ENCODE data around the gene ZNF182.
"Not testable (repeated sequence)": the region's sequence is repeated elsewhere in the genome, so short reads cannot be mapped to it uniquely, and the experiment has no call there.

Gene ZNF182

GRCh38 chrX:48003758-48004457 is at the start of gene ZNF182:
ZNF182 (minus strand) TSS chrX:48003989; CDS start chrX:48002609, 1,380 bp downstream.
- DNase-seq: peak; percentile 54 to 87 (median 76)

GRCh38 chrX:48046846-48047245 is 43.1 kb upstream of the ZNF182 start:
- DNase-seq: no peak

DNA sequence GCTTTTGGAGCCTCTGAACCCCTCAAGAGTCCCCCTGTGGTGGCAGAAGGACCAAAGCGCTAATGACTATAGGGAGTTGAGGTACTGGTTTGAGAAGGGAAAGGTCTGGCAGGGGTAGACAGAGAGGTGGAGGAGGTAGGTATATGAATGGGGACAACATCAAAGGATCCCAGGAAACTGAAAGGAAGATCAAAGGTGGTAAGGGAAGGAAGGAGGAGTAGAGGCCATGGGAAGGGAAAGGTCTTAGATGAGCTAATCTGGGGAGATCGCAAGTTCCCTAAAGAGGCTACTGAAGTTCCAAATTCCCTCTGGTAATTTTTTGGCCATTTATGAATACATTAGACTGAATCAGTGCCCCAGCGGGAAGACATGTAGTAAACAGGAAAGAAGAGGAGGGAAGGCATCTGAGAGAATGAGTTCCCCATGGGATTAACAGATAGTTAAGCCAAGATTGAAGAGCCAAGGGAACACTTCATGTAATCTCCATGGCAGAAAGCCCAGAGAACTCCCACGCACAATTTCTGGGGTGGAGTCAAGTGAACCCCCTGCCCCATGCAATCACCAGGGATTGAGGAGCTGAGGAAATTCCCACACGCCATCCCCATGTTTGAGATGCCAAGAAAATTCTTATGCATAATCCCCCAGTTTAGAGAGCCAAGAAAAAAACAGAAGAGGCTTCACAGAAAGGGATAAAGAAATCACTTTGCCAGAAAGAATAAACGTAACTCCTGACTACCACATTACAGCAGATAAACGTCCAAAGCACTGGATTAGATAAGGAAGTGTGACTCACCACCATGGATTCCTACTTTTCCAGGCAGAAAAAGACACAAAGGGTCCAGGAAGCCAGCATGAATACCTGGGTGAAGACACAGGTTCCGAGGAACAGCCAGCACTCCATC is 41.9 kb upstream of the ZNF182 start:
- no peak for DNase-seq

DNA sequence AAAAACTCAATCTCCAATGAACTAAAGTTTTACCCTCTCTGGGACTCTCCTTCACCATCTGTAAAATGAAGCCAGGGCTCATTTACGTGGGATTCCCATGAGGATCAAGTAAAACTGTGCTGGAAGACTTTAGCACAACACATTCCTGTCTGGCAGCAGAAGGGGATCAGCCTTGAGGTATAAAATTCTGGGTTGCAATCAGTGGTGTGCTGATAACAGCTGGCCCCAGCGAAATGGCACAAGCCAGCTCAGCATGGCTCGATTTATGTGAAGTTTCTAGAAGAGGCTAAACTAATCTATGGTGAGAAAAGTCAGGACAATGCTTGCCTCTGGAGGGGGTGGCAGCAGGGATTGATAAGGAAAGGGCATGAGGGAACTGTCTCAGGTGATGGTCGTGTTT is 39.3 kb upstream of the ZNF182 start:
- no peak for DNase-seq

GRCh38 chrX:48035891-48036290 is 32.1 kb upstream of the ZNF182 start:
- DNase-seq: no peak

GRCh38 chrX:48030641-48031173 is 26.9 kb upstream of the ZNF182 start:
- not testable (repeated sequence) for DNase-seq

- no peak for DNase-seq
These were observed 26.4 kb upstream of the ZNF182 start for GRCh38 chrX:48030237-48030636.

DNA sequence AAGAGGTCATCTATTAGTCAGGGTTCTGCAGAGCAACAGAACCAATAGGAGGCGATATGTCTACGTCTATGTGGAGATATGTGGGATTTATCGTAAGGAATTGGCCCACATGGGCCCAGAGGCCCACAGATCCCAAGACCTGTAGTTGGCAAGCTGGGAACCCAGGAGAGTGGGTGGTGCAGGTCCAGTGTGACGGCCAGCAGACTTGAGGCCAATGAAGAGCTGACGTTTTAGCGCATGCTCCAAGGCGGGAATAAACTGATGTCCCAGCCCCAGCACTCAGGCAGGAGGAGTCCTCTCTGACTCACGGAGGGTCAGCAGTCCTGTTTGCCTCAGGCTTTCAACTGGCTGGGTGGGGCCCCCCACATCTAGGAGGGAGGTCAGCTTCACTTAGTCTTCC is 24.3 kb upstream of the ZNF182 start:
- DNase-seq: no peak

GRCh38 chrX:48027545-48027944 is 23.8 kb upstream of the ZNF182 start:
- DNase-seq: not testable (repeated sequence)

GRCh38 chrX:48025561-48025960 is 21.8 kb upstream of the ZNF182 start:
- DNase-seq: no peak

- DNase-seq: no peak
These were observed 18.9 kb upstream of the ZNF182 start for GRCh38 chrX:48022738-48023137.

DNA sequence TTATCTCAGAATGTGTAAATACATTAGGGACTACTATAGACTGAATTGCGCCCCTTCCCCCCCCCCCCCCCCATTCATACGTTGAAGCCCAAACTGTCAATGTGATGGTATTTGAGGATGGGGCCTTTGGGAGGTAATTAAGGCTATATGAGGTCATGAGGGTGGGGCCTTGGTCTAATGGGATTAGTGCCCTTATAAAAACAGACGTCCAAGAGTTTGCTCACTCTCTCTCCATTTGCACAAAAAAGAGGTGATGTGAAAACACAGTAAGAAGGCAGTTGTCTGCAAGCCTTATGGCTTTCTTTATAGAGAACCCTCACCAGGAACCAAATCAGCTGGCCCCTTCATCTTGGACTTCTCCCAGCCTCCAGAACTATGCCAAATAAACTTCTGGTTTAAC is 18.3 kb upstream of the ZNF182 start:
- no peak for DNase-seq

DNA sequence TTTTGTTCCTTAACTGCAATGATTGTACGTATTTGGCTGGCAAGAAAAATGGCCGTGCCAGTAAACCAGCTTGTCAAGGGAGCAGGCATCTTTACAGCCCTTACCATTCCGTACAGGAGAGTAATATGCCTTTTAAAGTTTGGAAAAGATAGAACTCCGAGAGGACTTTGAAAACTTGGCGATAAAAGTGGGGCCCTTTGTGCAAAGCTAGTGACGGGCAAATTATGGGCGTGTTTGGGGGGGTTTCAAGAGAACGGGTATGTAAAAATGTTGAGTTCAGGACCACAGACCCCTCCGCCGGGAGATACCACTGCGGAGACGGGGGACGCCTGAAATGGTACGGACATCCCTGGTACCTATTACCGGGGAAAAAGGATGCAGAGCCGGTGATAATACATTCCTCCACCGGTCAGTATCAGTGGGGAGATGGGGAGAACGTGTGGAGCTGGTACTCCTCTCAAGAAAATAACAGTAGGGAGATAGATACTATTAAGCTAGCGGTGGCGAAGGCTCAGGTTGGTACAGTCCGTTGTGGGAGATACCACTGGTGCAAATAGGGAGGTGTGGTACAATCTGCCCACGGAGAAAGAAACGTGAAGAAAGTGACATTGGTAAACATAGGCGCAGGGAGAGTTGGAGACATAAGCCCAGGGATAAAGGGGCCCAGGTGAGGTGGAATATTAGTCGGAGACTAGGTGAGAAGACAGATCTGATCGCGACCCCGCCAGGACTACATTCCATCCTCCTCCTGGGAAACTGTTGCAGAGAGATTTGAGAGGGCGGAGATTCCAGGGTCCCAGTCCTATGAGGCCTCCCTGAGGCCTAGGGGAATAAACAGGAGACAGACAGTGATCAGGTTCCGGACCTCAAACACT is 17.5 kb upstream of the ZNF182 start:
- DNase-seq: peak; percentile 30 to 68 (median 51)

- not testable (repeated sequence) for DNase-seq
These were observed 16.7 kb upstream of the ZNF182 start for GRCh38 chrX:48020472-48020871.

DNA sequence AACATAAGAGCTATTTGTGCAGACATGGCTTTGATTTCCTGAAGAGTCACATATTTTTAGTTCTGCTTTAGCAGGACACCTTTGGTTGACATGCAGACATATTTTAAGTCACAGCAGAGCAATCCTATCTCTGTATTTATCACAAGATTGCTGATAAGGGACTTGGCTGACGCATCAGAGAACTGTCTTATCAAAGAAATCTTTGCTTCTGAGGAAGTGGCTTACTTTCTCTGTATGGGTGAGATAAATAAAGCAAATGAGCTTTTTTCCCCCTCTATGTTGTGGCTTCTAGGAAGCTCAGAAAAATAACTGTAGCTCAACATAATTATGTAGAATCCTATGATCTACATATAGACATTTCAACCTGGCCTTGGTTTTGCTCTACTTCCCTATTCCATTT is 16.1 kb upstream of the ZNF182 start:
- not testable (repeated sequence) for DNase-seq

DNA sequence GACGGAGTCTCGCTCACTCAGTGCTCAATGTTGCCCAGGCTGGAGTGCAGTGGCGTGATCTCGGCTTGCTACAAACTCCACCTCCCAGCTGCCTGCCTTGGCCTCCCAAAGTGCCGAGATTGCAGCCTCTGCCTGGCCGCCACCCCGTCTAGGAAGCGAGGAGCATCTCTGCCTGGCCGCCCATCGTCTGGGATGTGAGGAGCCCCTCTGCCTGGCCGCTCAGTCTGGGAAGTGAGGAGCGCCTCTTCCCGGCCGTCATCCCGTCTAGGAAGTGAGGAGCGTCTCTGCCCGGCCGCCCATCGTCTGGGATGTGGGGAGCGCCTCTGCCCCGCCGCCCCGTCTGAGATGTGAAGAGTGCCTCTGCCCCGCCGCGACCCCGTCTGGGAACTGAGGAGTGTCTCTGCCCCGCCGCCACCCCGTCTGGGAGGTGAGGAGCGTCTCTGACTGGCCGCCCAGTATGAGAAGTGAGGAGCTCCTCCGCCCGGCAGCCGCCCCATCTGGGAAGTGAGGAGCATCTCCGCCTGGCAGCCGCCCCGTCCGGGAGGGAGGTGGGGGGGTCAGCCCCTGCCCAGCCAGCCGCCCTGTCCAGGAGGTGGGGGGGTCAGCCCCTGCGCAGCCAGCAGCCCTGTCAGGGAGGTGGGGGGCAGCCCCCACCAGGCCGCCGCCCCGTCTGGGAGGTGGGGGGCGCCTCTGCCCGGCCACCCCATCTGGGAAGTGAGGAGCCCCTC is 13.0 kb upstream of the ZNF182 start:
- not testable (repeated sequence) for DNase-seq

DNA sequence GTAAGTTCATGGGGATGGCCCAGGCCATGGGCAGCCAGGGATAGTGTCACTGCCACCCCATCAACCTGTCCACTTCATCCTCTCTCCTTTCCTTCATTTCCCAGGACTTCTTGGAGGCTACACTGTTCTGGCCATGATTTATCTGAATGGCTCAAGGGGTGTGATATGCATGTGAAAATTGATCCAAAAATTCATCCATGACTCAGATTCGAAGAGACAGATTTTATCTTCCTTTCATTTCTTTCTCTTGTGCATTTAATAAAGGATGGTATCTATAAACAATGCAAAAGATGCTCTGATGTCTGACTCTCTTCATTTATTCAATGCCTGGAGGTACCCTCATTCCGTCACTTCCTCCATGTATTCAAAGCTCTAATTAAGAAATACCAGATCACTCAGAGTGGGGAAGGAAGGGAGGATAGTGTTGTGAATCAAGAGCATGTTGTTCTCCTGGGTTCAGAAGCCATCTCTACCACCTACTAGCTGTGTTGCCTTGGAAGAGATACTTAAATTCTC is 5.7 kb upstream of the ZNF182 start:
- not testable (repeated sequence) for DNase-seq

DNA sequence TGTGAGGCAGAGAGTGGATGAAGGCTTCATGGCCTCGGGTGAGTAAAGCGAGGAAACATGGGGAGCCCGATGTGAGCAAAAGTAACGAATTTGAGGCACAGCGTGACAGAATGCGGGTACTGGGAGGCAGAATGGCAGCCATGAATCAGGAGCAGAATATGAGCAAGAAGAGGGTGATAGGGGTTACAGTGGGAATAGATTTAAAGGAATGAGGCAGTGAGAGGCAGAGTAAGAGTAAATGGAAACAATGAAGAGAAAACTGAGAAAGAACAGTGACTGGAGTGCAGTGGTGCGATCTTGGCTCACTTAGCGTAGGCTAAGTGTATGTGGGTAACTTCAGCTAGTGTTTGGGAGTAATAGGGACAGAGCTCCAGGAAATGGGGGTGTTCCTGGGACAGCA is 2.9 kb upstream of the ZNF182 start, which contains the start of gene SPACA5:
Gene SPACA5, plus strand, starts transcription at position 301 of the 400 bp plus-strand sequence. CDS start 815 bp downstream, outside the sequence.
- DNase-seq: not testable (repeated sequence)

- DNase-seq: peak in 1 of 4 experiments; percentile 7
These were observed 427 bp downstream of the ZNF182 start for GRCh38 chrX:48003367-48003757.

- no peak for DNase-seq
These were observed 860 bp downstream of the ZNF182 start for GRCh38 chrX:48002929-48003328.

DNA sequence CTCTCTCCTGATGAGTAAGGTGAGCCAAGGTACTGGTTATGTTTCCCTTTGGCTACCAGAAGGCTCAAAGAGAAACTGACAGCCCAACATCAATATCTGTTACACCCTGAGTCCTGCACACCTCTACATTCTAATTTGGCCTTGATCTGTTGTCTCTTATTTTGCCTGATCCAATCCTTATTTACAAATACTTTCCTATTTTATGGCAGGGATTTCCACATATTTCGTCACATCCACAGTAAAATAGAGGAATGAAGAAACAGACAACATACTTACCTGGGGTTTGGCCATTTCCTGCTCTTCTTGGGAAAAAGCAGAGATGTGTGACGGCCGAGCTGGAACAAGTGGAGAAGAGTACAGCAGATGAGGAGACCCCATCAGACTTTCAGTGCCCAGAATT is 1.5 kb downstream of the ZNF182 start:
- DNase-seq: no peak

DNA sequence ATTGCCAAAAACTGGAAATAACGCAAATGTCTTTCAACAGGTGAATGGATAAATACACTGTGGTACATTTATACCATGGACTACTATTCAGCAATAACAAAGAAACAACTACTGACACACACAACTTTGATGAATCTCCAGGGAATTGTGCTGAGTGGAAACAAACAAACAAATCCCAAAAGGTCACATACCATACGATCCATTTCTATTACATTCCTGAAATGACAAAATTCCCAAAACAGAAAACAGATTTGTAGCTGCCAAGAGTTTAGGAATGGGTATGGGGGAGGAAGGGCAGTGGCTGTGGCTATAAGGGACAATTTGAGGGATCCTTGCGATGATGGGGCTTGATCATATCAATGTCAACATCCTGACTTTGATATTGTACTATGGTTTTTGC is 2.5 kb downstream of the ZNF182 start:
- no peak for DNase-seq

All from activated naive CD4-positive, alpha-beta T cell (primary cell).